SK-N-MC (cell line): ENCODE data around the gene CACNB2.

Experiments
- DNase-seq: peaks from one replicate; pipeline ENCODE4 v3.0.0-alpha.2; 2011; ENCODE audit warnings: low read depth, low spot score
- H3K27ac ChIP-seq: fragments of 200-600 bp; sonication (generic); 2 replicates; pipeline ENCODE4 v1.5.1; 2016; ENCODE audit warnings: mixed run types
- H3K36me3 ChIP-seq: fragments of 200-600 bp; sonication (generic); 2 replicates; pipeline ENCODE4 v1.6.1; 2017; ENCODE audit warnings: antibody characterized with exemption, low read length, mixed read lengths; ENCODE audit not compliant: insufficient read depth
- H3K4me3 ChIP-seq: fragments of 200-600 bp; sonication (generic); 2 replicates; pipeline ENCODE4 v1.5.1; 2016
- H3K9ac ChIP-seq: fragments of 200-600 bp; sonication (generic); 2 replicates; pipeline ENCODE4 v1.8.0; 2017; ENCODE audit warnings: mixed run types, mixed read lengths; ENCODE audit not compliant: insufficient read length
- H3K9me3 ChIP-seq: fragments of 200-600 bp; sonication (generic); 2 replicates; pipeline ENCODE4 v1.6.1; 2017; ENCODE audit warnings: low read depth, mild to moderate bottlenecking, antibody characterized with exemption, low read length, moderate library complexity, mixed read lengths
- EZH2 ChIP-seq: fragments of 200-600 bp; sonication (generic); IDR thresholded peaks from one replicate; pipeline ENCODE4 v1.6.1; 2017; ENCODE audit warnings: antibody characterized with exemption
- FOXP2 ChIP-seq: optimal IDR thresholded peaks from 2 replicates; pipeline ENCODE3; 2011; ENCODE audit warnings: mild to moderate bottlenecking, moderate library complexity; ENCODE audit not compliant: insufficient read depth; ENCODE audit errors: extremely low read length, control extremely low read depth
- POLR2AphosphoS5 ChIP-seq: IDR thresholded peaks from 2 replicates; pipeline ENCODE4 v1.6.1; 2012; ENCODE audit warnings: mild to moderate bottlenecking, low read depth, low read length, borderline replicate concordance

CACNB2 gene

GRCh38 chr10:18343573-18343972, 203.3 kb downstream of the CACNB2 start:
- Histone ChIP-seq H3K4me3 (no peak overlapping the region), H3K9me3 (no peaks in the 10 kb centered on the region), H3K27ac (no peak overlapping the region), H3K36me3 (no peaks in the 10 kb centered on the region), H3K9ac (no peak overlapping the region)
- TF ChIP-seq FOXP2 (no peak), POLR2AphosphoS5 (no peak), EZH2 (no peak)
- no peak for DNase-seq

GRCh38 chr10:18345308-18345707, 205.1 kb downstream of the CACNB2 start:
- Histone ChIP-seq H3K36me3 (no peaks in the 10 kb centered on the region), H3K9me3 (no peaks in the 10 kb centered on the region), H3K9ac (no peak overlapping the region), H3K4me3 (no peak overlapping the region), H3K27ac (no peak overlapping the region)
- TF ChIP-seq EZH2 (no peak), POLR2AphosphoS5 (no peak), FOXP2 (no peak)
- no peak for DNase-seq

GRCh38 chr10:18350340-18350739, 210.1 kb downstream of the CACNB2 start:
- Histone ChIP-seq H3K27ac (no peak overlapping the region), H3K4me3 (no peak overlapping the region), H3K9me3 (no peaks in the 10 kb centered on the region), H3K9ac (no peak overlapping the region), H3K36me3 (no peaks in the 10 kb centered on the region)
- no peak for TF ChIP-seq EZH2
- TF ChIP-seq FOXP2 = no peak
- TF ChIP-seq POLR2AphosphoS5 = no peak
- DNase-seq = no peak

- H3K4me3 ChIP-seq = no peak overlapping the region
- DNase-seq = no peak
- TF ChIP-seq EZH2 (no peak), POLR2AphosphoS5 (no peak), FOXP2 (no peak)
These were observed 211.2 kb downstream of the CACNB2 start for GRCh38 chr10:18351421-18351820.

GRCh38 chr10:18352175-18352574, 212.0 kb downstream of the CACNB2 start:
- no peaks in the 10 kb centered on the region for H3K9me3 ChIP-seq
- no peak overlapping the region for H3K4me3 ChIP-seq
- TF ChIP-seq EZH2 = no peak
- TF ChIP-seq FOXP2 = no peak
- TF ChIP-seq POLR2AphosphoS5 = no peak
- no peaks in the 10 kb centered on the region for H3K36me3 ChIP-seq
- H3K9ac ChIP-seq = no peak overlapping the region
- no peak overlapping the region for H3K27ac ChIP-seq
- DNase-seq = no peak

More at GRCh38 chr10:18351421-18351820, 211.2 kb downstream of the CACNB2 start:
- H3K27ac ChIP-seq = no peak overlapping the region
- no peak overlapping the region for H3K9ac ChIP-seq
- H3K36me3 ChIP-seq = no peaks in the 10 kb centered on the region
- no peaks in the 10 kb centered on the region for H3K9me3 ChIP-seq

GRCh38 chr10:18359812-18360211, 219.6 kb downstream of the CACNB2 start:
- H3K9me3 ChIP-seq = no peaks in the 10 kb centered on the region
- H3K27ac ChIP-seq = no peak overlapping the region
- H3K36me3 ChIP-seq = no peaks in the 10 kb centered on the region
- no peak overlapping the region for H3K9ac ChIP-seq
- TF ChIP-seq FOXP2 = no peak
- TF ChIP-seq POLR2AphosphoS5 = no peak
- no peak for TF ChIP-seq EZH2
- DNase-seq = no peak
- H3K4me3 ChIP-seq = no peak overlapping the region

- Histone ChIP-seq H3K36me3 (no peaks in the 10 kb centered on the region), H3K4me3 (no peak overlapping the region), H3K9ac (no peak overlapping the region), H3K9me3 (no peaks in the 10 kb centered on the region), H3K27ac (no peak overlapping the region)
- no peak for DNase-seq
- no peak for TF ChIP-seq POLR2AphosphoS5
- no peak for TF ChIP-seq FOXP2
- TF ChIP-seq EZH2 = no peak
These were observed 222.7 kb downstream of the CACNB2 start for GRCh38 chr10:18362892-18363291.

- Histone ChIP-seq H3K4me3 (no peak overlapping the region), H3K9ac (no peak overlapping the region), H3K27ac (no peak overlapping the region), H3K36me3 (no peaks in the 10 kb centered on the region), H3K9me3 (no peaks in the 10 kb centered on the region)
- DNase-seq = no peak
- TF ChIP-seq EZH2 (no peak), FOXP2 (no peak), POLR2AphosphoS5 (no peak)
These were observed 225.0 kb downstream of the CACNB2 start for GRCh38 chr10:18364987-18365775.

- H3K9ac ChIP-seq = peak overlapping the region; percentile 45
- H3K36me3 ChIP-seq = no peaks in the 10 kb centered on the region
- TF ChIP-seq POLR2AphosphoS5 (no peak), EZH2 (no peak), FOXP2 (no peak)
- H3K4me3 ChIP-seq = peak overlapping the region; percentile 40; the same call in 1 of the 2 replicates
- H3K9me3 ChIP-seq = no peaks in the 10 kb centered on the region
- no peak for DNase-seq
- peak overlapping the region; percentile 72 for H3K27ac ChIP-seq
These were observed 227.6 kb downstream of the CACNB2 start for GRCh38 chr10:18367840-18368239.
